Measurements from ENCODE around the gene GRM1. TPM values are rescaled to one million over a fixed set of nuclear protein-coding genes. Genes with fewer than 3 reads are reported as not detected.

GRM1 gene
- polyA plus RNA-seq, 3 donors, result not detected

- no peak for DNase-seq
- Histone ChIP-seq H4K20me1 (ENCODE audit: insufficient read depth, low read length) (no peaks in the 10 kb centered on the region), H3K4me2 (replicated peaks; ENCODE audit: extremely low read depth, low read length, poor library complexity, severe bottlenecking) (no peak overlapping the region), H3K4me1 (ENCODE audit: control insufficient read depth in 1 of 2, insufficient read depth in 2 of 2, low read length in 2 of 2) (no peaks in the 10 kb centered on the region), H3K9ac (ENCODE audit: insufficient read depth, low read length, poor library complexity, severe bottlenecking) (no peak overlapping the region), H3K4me3 (replicated peaks in 1 of 3; ENCODE audit: low read depth in 2 of 3, low read length in 3 of 3) (no peak overlapping the region), H3K79me2 (ENCODE audit: insufficient read depth, low read length) (no peaks in the 10 kb centered on the region), H3K36me3 (replicated peaks in 1 of 2; ENCODE audit: control insufficient read depth in 1 of 2, insufficient read depth in 2 of 2, low read length in 2 of 2) (no peaks in the 10 kb centered on the region), H2AFZ (ENCODE audit: insufficient read depth, low read depth, low read length, poor library complexity, severe bottlenecking) (no peak overlapping the region), H3K9me3 (replicated peaks in 1 of 2; ENCODE audit: control insufficient read depth in 1 of 2, insufficient read depth in 1 of 2, low read length in 2 of 2) (peaks cover 0 to 4% of the 10 kb centered on the region in 2 donors), H3K27ac (ENCODE audit: low read depth in 1 of 2, low read length in 2 of 2) (no peak overlapping the region), H3K27me3 (ENCODE audit: control insufficient read depth in 2 of 2, insufficient read depth in 2 of 2, low read length in 2 of 2) (no peaks in the 10 kb centered on the region)
- no peak for TF ChIP-seq CTCF (IDR thresholded peaks at IDR 0.05)
- WGBS (ENCODE audit: insufficient coverage), result no CpG with 5 or more reads among the region's 3 CpGs
- no peaks in the 10 kb centered on the region for H3K36me3 Mint-ChIP-seq
- no peak overlapping the region for H3K27ac Mint-ChIP-seq
- intact Hi-C loops (cut with micrococcal nuclease), result no loop called here
- no peak overlapping the region for H3K4me3 Mint-ChIP-seq
- peaks cover 0 to 2% (median 0%) of the 10 kb centered on the region in 3 donors for H3K27me3 Mint-ChIP-seq (ENCODE audit: low read depth in 3 of 3)
- no peaks in the 10 kb centered on the region for H3K4me1 Mint-ChIP-seq
- H3K9me3 Mint-ChIP-seq, result peaks cover 0 to 3% (median 0%) of the 10 kb centered on the region in 7 donors
Observed at GRCh38 chr6:146381486-146381885, 352.6 kb downstream of the GRM1 start.

GRCh38 chr6:146388736-146389364, 360.0 kb downstream of the GRM1 start:
- H3K9me3 Mint-ChIP-seq, result peaks cover 0 to 2% (median 0%) of the 10 kb centered on the region in 7 donors
- TF ChIP-seq CTCF (IDR thresholded peaks at IDR 0.05), result no peak
- DNase-seq, result no peak
- whole genome bisulfite sequencing (ENCODE audit: insufficient coverage), result no CpG with 5 or more reads among the region's 3 CpGs
- no peak overlapping the region for H3K27ac Mint-ChIP-seq
- H3K27me3 Mint-ChIP-seq (ENCODE audit: low read depth in 3 of 3), result no peaks in the 10 kb centered on the region
- no peaks in the 10 kb centered on the region for H3K9me3 ChIP-seq (replicated peaks in 1 of 2; ENCODE audit: control insufficient read depth in 1 of 2, insufficient read depth in 1 of 2, low read length in 2 of 2)
- no peak overlapping the region for H3K4me2 ChIP-seq (replicated peaks; ENCODE audit: extremely low read depth, low read length, poor library complexity, severe bottlenecking)
- no peaks in the 10 kb centered on the region for H4K20me1 ChIP-seq (ENCODE audit: insufficient read depth, low read length)
- intact Hi-C loops (cut with micrococcal nuclease), result no loop called here
- H3K27me3 ChIP-seq (ENCODE audit: control insufficient read depth in 2 of 2, insufficient read depth in 2 of 2, low read length in 2 of 2), result no peaks in the 10 kb centered on the region
- no peaks in the 10 kb centered on the region for H3K4me1 Mint-ChIP-seq
- no peak overlapping the region for H3K27ac ChIP-seq (ENCODE audit: low read depth in 1 of 2, low read length in 2 of 2)
- H3K36me3 Mint-ChIP-seq, result no peaks in the 10 kb centered on the region
- H3K4me1 ChIP-seq (ENCODE audit: control insufficient read depth in 1 of 2, insufficient read depth in 2 of 2, low read length in 2 of 2), result no peaks in the 10 kb centered on the region
- no peak overlapping the region for H3K9ac ChIP-seq (ENCODE audit: insufficient read depth, low read length, poor library complexity, severe bottlenecking)
- no peaks in the 10 kb centered on the region for H3K79me2 ChIP-seq (ENCODE audit: insufficient read depth, low read length)
- no peak overlapping the region for H3K4me3 ChIP-seq (replicated peaks in 1 of 3; ENCODE audit: low read depth in 2 of 3, low read length in 3 of 3)
- no peak overlapping the region for H2AFZ ChIP-seq (ENCODE audit: insufficient read depth, low read depth, low read length, poor library complexity, severe bottlenecking)
- H3K4me3 Mint-ChIP-seq, result no peak overlapping the region
- no peaks in the 10 kb centered on the region for H3K36me3 ChIP-seq (replicated peaks in 1 of 2; ENCODE audit: control insufficient read depth in 1 of 2, insufficient read depth in 2 of 2, low read length in 2 of 2)

Measured in CD14-positive monocyte (primary cell).